Astrocyte of the spinal cord (primary cell): ENCODE measurements around the gene FAM217A.
A peak's percentile ranks its signal among the peaks of the same experiment; 100 is the strongest.

Experiments
- DNase-seq: peaks from one replicate; pipeline ENCODE4 v3.0.0; 2011; ENCODE audit warnings: low read depth, low spot score
- H3K4me3 ChIP-seq: 2 replicates; pipeline ENCODE4 v1.5.1; 2011; ENCODE audit warnings: low read depth, mild to moderate bottlenecking, low read length, moderate library complexity
- CTCF ChIP-seq: IDR thresholded peaks from 2 replicates; pipeline ENCODE4 v1.5.1; 2012; ENCODE audit warnings: low read depth, mild to moderate bottlenecking, low read length, inconsistent platforms
- in situ Hi-C: cut with HindIII; loops from 2 replicates; pipeline ENCODE4 v1.10.0; 2017; ENCODE audit warnings: low sequenced_read_pairs

Gene FAM217A

GRCh38 chr6:4018924-4019236 lies 60.1 kb downstream of the FAM217A start:
- in situ Hi-C loops = no loop called here
- H3K4me3 ChIP-seq = peak overlapping the region; percentile 84
- no peak for TF ChIP-seq CTCF
- no peak for DNase-seq
